Measurements from ENCODE around the gene FBXW10B.

- TF ChIP-seq ZNF274 (IDR thresholded peaks at IDR 0.05; ENCODE audit: low read depth, low read length), result no peak
- no peak for TF ChIP-seq YY1 (IDR thresholded peaks at IDR 0.05; ENCODE audit: insufficient read depth, insufficient read length)
These were observed 28.9 kb upstream of the FBXW10B start for GRCh38 chr17:15648386-15648785.

All from NT2/D1 (cell line).